ENCODE measurements around the gene HYKK.

- TF ChIP-seq CTCF (IDR thresholded peaks at IDR 0.05) = no peak
- no peak for TF ChIP-seq POLR2A (IDR thresholded peaks at IDR 0.05)
These were observed 67.6 kb downstream of the HYKK start for GRCh38 chr15:78574944-78575343.

Data from thyroid gland (tissue), 4 donors.